CD4-positive, alpha-beta memory T cell (primary cell): ENCODE data around the gene SYT7. TPM values are rescaled to one million over a fixed set of nuclear protein-coding genes. Genes with fewer than 3 reads are reported as not detected.

Source experiments
- CTCF ChIA-PET: fragments of 350-600 bp; sonication (Branson Sonifier 250); formaldehyde crosslinking; loops from one replicate; lab custom pipeline; 2021; ENCODE audit warnings: inconsistent platforms; ENCODE audit not compliant: partially characterized antibody; lab: Charles Lee
- POLR2A ChIA-PET: fragments of 350-600 bp; sonication (Branson Sonifier 250); formaldehyde crosslinking; loops from one replicate; lab custom pipeline; 2021; ENCODE audit not compliant: partially characterized antibody; lab: Charles Lee
- DNase-seq, 5 donors: peaks; one replicate each; pipeline versions ENCODE4 v3.0.0 to v3.0.0-alpha.2; 2020 to 2022; ENCODE audit warnings: mixed read lengths in 1 of 5
- H3K27ac ChIP-seq: one replicate; pipeline ENCODE4 v1.7.0; 2013; ENCODE audit warnings: low read depth, low read length
- H3K27me3 ChIP-seq: 2 replicates; pipeline ENCODE4 v1.7.0; 2013; ENCODE audit warnings: mild to moderate bottlenecking, low read length, moderate library complexity; ENCODE audit not compliant: insufficient read depth
- H3K36me3 ChIP-seq: 2 replicates; pipeline ENCODE4 v1.7.0; 2013; ENCODE audit warnings: mild to moderate bottlenecking, low read length, moderate library complexity; ENCODE audit not compliant: insufficient read depth
- H3K4me1 ChIP-seq: 2 replicates; pipeline ENCODE4 v1.7.0; 2013; ENCODE audit warnings: mild to moderate bottlenecking, low read length, moderate library complexity; ENCODE audit not compliant: insufficient read depth
- H3K4me3 ChIP-seq, 2 donors: one replicate each; pipeline ENCODE4 v1.7.0; 2013; ENCODE audit warnings: low read length in 2 of 2, mild to moderate bottlenecking in 1 of 2
- H3K9me3 ChIP-seq, 2 donors: one replicate each; pipeline ENCODE4 v1.7.0; 2013; ENCODE audit warnings: low read length in 2 of 2, control low read depth in 1 of 2; ENCODE audit not compliant: control insufficient read depth in 1 of 2
- H3K27ac Mint-ChIP-seq, 7 donors: one replicate each; pipeline ENCODE4 v1.8.0; 2020 to 2021; ENCODE audit warnings: mixed read lengths in 7 of 7, mild to moderate bottlenecking in 6 of 7, inconsistent platforms in 3 of 7, moderate library complexity in 3 of 7
- H3K27me3 Mint-ChIP-seq, 2 donors: one replicate each; pipeline ENCODE4 v1.8.0; 2020 to 2021; ENCODE audit warnings: mixed read lengths in 2 of 2
- H3K36me3 Mint-ChIP-seq, 2 donors: one replicate each; pipeline ENCODE4 v1.8.0; 2020 to 2021; ENCODE audit warnings: mixed read lengths in 2 of 2, inconsistent platforms in 1 of 2, mild to moderate bottlenecking in 1 of 2
- H3K4me1 Mint-ChIP-seq, 4 donors: one replicate each; pipeline ENCODE4 v1.8.0; 2020 to 2021; ENCODE audit warnings: mixed read lengths in 4 of 4, mild to moderate bottlenecking in 1 of 4
- H3K4me3 Mint-ChIP-seq, 8 donors: one replicate each; pipeline ENCODE4 v1.8.0; 2020 to 2021; ENCODE audit warnings: mixed read lengths in 8 of 8, mild to moderate bottlenecking in 7 of 8, moderate library complexity in 6 of 8, inconsistent platforms in 3 of 8
- H3K9me3 Mint-ChIP-seq, 8 donors: one replicate each; pipeline ENCODE4 v1.8.0; 2020 to 2021; ENCODE audit warnings: mixed read lengths in 8 of 8, mild to moderate bottlenecking in 5 of 8, inconsistent platforms in 3 of 8, moderate library complexity in 1 of 8
- intact Hi-C: fragments of 100-400 bp; cut with micrococcal nuclease; formaldehyde crosslinking; loops from one replicate; pipeline ENCODE4 v1.15.1; 2023
- polyA plus RNA-seq, 2 donors: library from polyadenylated mRNA; unstranded; fragments of 300-500 nt; fragmentation: Illumina TruSeq; gene quantifications; one replicate each; pipeline ENCODE4 v1.2.3, GENCODE V29; 2021
- total RNA-seq, 2 experiments: library from RNA; stranded (reverse); gene quantifications; one replicate each; pipeline ENCODE4 v1.2.3, GENCODE V29; 2021

Gene SYT7
- total and polyA plus RNA-seq, 4 experiments from 2014 or later = not detected

- CTCF ChIA-PET = interaction anchor here (0.6 to 3.6 kb wide), 17 partner anchors 9 to 185 kb away, joined by 3 to 43 read pairs (median 5); a partner anchor contains a TSS
- H3K27ac Mint-ChIP-seq = no peak overlapping the region
- POLR2A ChIA-PET = no interaction called here
- no peak overlapping the region for H3K27ac ChIP-seq
- peak overlapping the region in 2 of 8 donors; percentile 57 to 77 for H3K4me3 Mint-ChIP-seq
- no peaks in the 10 kb centered on the region for H3K27me3 ChIP-seq
- no peaks in the 10 kb centered on the region for H3K9me3 ChIP-seq
- peaks cover 2 to 8% (median 7%) of the 10 kb centered on the region in 4 donors for H3K4me1 Mint-ChIP-seq
- no peak overlapping the region for H3K4me3 ChIP-seq
- H3K4me1 ChIP-seq = peaks cover 11% of the 10 kb centered on the region
- H3K36me3 Mint-ChIP-seq = no peaks in the 10 kb centered on the region
- DNase-seq = no peak
- H3K36me3 ChIP-seq = no peaks in the 10 kb centered on the region
- intact Hi-C loops = loop anchor here (2.0 kb wide), 1 partner anchor 179 kb away; no protein-coding TSS in a partner anchor
- H3K27me3 Mint-ChIP-seq = peaks cover 8 to 23% of the 10 kb centered on the region in 2 donors
- H3K9me3 Mint-ChIP-seq = no peaks in the 10 kb centered on the region
These were observed 64.7 kb downstream of the SYT7 start for GRCh38 chr11:61516191-61516590.

GRCh38 chr11:61515686-61516085, 65.2 kb downstream of the SYT7 start:
- no peak overlapping the region for H3K27ac ChIP-seq
- Mint-ChIP-seq H3K9me3 (no peaks in the 10 kb centered on the region), H3K4me1 (peaks cover 2 to 8% (median 7%) of the 10 kb centered on the region in 4 donors), H3K27me3 (peaks cover 10 to 26% of the 10 kb centered on the region in 2 donors), H3K27ac (no peak overlapping the region), H3K36me3 (no peaks in the 10 kb centered on the region), H3K4me3 (no peak overlapping the region)
- H3K4me3 ChIP-seq = no peak overlapping the region
- H3K9me3 ChIP-seq = no peaks in the 10 kb centered on the region
- intact Hi-C loops = loop anchor here (2.0 kb wide), 1 partner anchor 179 kb away; no protein-coding TSS in a partner anchor
- H3K4me1 ChIP-seq = peaks cover 11% of the 10 kb centered on the region
- H3K36me3 ChIP-seq = no peaks in the 10 kb centered on the region
- POLR2A ChIA-PET = no interaction called here
- H3K27me3 ChIP-seq = no peaks in the 10 kb centered on the region
- CTCF ChIA-PET = interaction anchor here (1.8 kb wide), 1 partner anchor 13 kb away, joined by 11 read pairs; no protein-coding TSS in a partner anchor
- DNase-seq = no peak

GRCh38 chr11:61514050-61514917, 66.6 kb downstream of the SYT7 start:
- H3K27ac Mint-ChIP-seq = peak overlapping the region in 1 of 7 donors; percentile 10
- Histone ChIP-seq H3K9me3 (no peaks in the 10 kb centered on the region), H3K27me3 (no peaks in the 10 kb centered on the region), H3K27ac (no peak overlapping the region), H3K4me1 (peaks cover 19% of the 10 kb centered on the region), H3K36me3 (no peaks in the 10 kb centered on the region), H3K4me3 (no peak overlapping the region)
- no peaks in the 10 kb centered on the region for H3K36me3 Mint-ChIP-seq
- H3K9me3 Mint-ChIP-seq = no peaks in the 10 kb centered on the region
- H3K27me3 Mint-ChIP-seq = peaks cover 12 to 26% of the 10 kb centered on the region in 2 donors
- DNase-seq = no peak
- peaks cover 2 to 12% (median 7%) of the 10 kb centered on the region in 4 donors for H3K4me1 Mint-ChIP-seq
- CTCF ChIA-PET = interaction anchor here (0.8 to 2.0 kb wide), 6 partner anchors 12 to 178 kb away, joined by 3 to 7 read pairs (median 4); no protein-coding TSS in a partner anchor
- POLR2A ChIA-PET = no interaction called here
- H3K4me3 Mint-ChIP-seq = no peak overlapping the region
- intact Hi-C loops = no loop called here

GRCh38 chr11:61513143-61513765, 67.6 kb downstream of the SYT7 start:
- no peak for DNase-seq
- H3K27ac Mint-ChIP-seq = no peak overlapping the region
- Histone ChIP-seq H3K4me3 (no peak overlapping the region), H3K36me3 (no peaks in the 10 kb centered on the region), H3K27ac (no peak overlapping the region), H3K27me3 (peaks cover under 1% of the 10 kb centered on the region), H3K4me1 (peaks cover 20% of the 10 kb centered on the region), H3K9me3 (no peaks in the 10 kb centered on the region)
- peaks cover 2 to 12% (median 8%) of the 10 kb centered on the region in 4 donors for H3K4me1 Mint-ChIP-seq
- intact Hi-C loops = no loop called here
- H3K27me3 Mint-ChIP-seq = peaks cover 12 to 23% of the 10 kb centered on the region in 2 donors
- no peak overlapping the region for H3K4me3 Mint-ChIP-seq
- H3K9me3 Mint-ChIP-seq = no peaks in the 10 kb centered on the region
- CTCF ChIA-PET = interaction anchor here (1.4 to 2.0 kb wide), 3 partner anchors 29 to 177 kb away, joined by 3 to 5 read pairs (median 4); no protein-coding TSS in a partner anchor
- POLR2A ChIA-PET = no interaction called here
- H3K36me3 Mint-ChIP-seq = no peaks in the 10 kb centered on the region

- Histone ChIP-seq H3K27ac (no peak overlapping the region), H3K9me3 (no peaks in the 10 kb centered on the region), H3K4me1 (peaks cover 28% of the 10 kb centered on the region), H3K4me3 (no peak overlapping the region), H3K36me3 (no peaks in the 10 kb centered on the region), H3K27me3 (peaks cover 8% of the 10 kb centered on the region)
- H3K4me3 Mint-ChIP-seq = no peak overlapping the region
- H3K27me3 Mint-ChIP-seq = peaks cover 18 to 29% of the 10 kb centered on the region in 2 donors
- H3K4me1 Mint-ChIP-seq = peaks cover 5 to 18% (median 13%) of the 10 kb centered on the region in 4 donors
- H3K27ac Mint-ChIP-seq = no peak overlapping the region
- intact Hi-C loops = no loop called here
- POLR2A ChIA-PET = no interaction called here
- no peak for DNase-seq
- CTCF ChIA-PET = no interaction called here
- H3K9me3 Mint-ChIP-seq = no peaks in the 10 kb centered on the region
- H3K36me3 Mint-ChIP-seq = no peaks in the 10 kb centered on the region
These were observed 68.4 kb downstream of the SYT7 start for GRCh38 chr11:61512435-61512834.

- DNase-seq = no peak
- peaks cover 22 to 31% of the 10 kb centered on the region in 2 donors for H3K27me3 Mint-ChIP-seq
- H3K9me3 Mint-ChIP-seq = no peaks in the 10 kb centered on the region
- CTCF ChIA-PET = no interaction called here
- no peaks in the 10 kb centered on the region for H3K36me3 Mint-ChIP-seq
- no peaks in the 10 kb centered on the region for H3K9me3 ChIP-seq
- POLR2A ChIA-PET = no interaction called here
- H3K4me3 ChIP-seq = no peak overlapping the region
- intact Hi-C loops = no loop called here
- no peaks in the 10 kb centered on the region for H3K36me3 ChIP-seq
- H3K4me3 Mint-ChIP-seq = peak overlapping the region in 4 of 8 donors; percentile 15 to 74 (median 26)
- peaks cover 11% of the 10 kb centered on the region for H3K27me3 ChIP-seq
- H3K27ac Mint-ChIP-seq = no peak overlapping the region
- no peak overlapping the region for H3K27ac ChIP-seq
- H3K4me1 Mint-ChIP-seq = peaks cover 3 to 10% (median 6%) of the 10 kb centered on the region in 4 donors
- peaks cover 19% of the 10 kb centered on the region for H3K4me1 ChIP-seq
These were observed 69.5 kb downstream of the SYT7 start for GRCh38 chr11:61511383-61511782.

- Mint-ChIP-seq H3K4me1 (peaks cover 3 to 10% (median 6%) of the 10 kb centered on the region in 4 donors), H3K4me3 (peak overlapping the region in 5 of 8 donors; percentile 2 to 74 (median 33)), H3K36me3 (no peaks in the 10 kb centered on the region), H3K9me3 (no peaks in the 10 kb centered on the region), H3K27ac (no peak overlapping the region), H3K27me3 (peaks cover 23 to 33% of the 10 kb centered on the region in 2 donors)
- Histone ChIP-seq H3K4me3 (no peak overlapping the region), H3K4me1 (peaks cover 17% of the 10 kb centered on the region), H3K27ac (no peak overlapping the region), H3K36me3 (no peaks in the 10 kb centered on the region), H3K9me3 (no peaks in the 10 kb centered on the region), H3K27me3 (peaks cover 15% of the 10 kb centered on the region)
- CTCF ChIA-PET = no interaction called here
- no peak for DNase-seq
- POLR2A ChIA-PET = no interaction called here
- intact Hi-C loops = no loop called here
These were observed 69.9 kb downstream of the SYT7 start for GRCh38 chr11:61510974-61511373.
